GM19438 (cell line): ENCODE measurements around the gene GDF15.
A peak's percentile ranks its signal among the peaks of the same experiment; 100 is the strongest.
"Not testable (repeated sequence)": the region's sequence is repeated elsewhere in the genome, so short reads cannot be mapped to it uniquely, and the experiment has no call there.

Source experiments
- ATAC-seq: cut with Tn5 transposase; IDR thresholded peaks from one replicate; pipeline ENCODE4 v1.9.1; 2021; ENCODE audit warnings: low read depth; ENCODE audit not compliant: unreplicated experiment

The GDF15 gene

GRCh38 chr19:18390065-18390907 is 4.3 kb downstream of the GDF15 start:
- no peak for ATAC-seq

GRCh38 chr19:18391509-18392075 is 5.6 kb downstream of the GDF15 start:
- ATAC-seq, result no peak

DNA sequence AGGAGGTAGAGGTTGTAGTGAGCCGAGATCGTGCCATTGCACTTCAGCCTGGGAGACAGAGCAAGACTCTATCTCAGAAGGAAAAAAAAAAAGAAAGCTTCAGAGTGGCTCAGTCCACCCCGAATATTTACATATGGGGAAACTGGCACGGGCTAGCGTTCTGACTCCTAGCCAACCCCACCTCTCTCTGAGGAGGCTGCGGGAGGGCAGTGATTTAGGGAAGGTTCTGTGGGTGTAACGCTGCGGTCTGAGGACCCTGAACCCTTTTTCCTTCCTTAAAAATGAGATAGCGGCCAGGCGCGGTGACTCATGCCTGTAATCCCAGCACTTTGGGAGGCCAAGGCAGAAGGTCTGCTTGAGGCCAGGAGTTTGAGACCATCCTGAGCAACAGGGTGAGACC is 6.5 kb downstream of the GDF15 start:
- ATAC-seq, result no peak

DNA sequence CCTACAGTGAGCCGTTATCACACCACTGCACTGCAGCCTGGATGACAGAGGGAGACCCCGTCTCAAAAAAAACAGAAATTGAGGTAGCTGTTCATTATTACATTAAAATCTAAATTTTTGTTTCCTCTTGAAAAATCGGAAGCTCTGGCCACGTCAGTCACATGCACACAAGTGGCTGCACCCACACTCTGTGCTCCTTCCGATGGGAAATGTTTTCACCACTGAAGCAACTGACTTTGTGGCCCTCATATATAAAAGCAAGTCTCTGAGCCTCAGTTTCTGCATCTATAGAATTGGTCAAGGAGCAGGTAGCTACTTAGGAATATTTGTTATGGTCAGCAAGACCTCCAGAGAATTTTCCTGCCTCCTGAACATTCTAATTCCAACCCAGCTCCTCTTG is 7.0 kb downstream of the GDF15 start:
- no peak for ATAC-seq

DNA sequence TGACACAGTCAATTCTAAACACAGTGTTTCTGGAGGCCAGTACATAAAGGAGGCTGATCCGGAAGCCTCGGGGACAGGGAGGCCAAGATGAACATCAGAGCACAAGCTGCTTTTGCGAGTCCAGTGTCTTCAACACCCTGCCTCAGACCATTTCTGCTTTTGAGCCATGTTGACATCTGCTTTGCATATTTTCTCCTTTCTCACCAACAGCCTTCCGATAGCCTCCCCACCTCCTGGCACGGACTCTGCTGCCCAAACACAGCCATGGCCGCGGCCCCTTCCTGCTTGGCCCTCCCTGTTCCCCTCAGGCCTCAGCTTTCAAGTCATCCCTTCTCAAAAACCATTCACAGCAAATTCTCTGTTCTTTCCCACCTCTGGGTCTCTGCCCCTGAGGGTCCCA is 7.9 kb downstream of the GDF15 start:
- ATAC-seq, result no peak

DNA sequence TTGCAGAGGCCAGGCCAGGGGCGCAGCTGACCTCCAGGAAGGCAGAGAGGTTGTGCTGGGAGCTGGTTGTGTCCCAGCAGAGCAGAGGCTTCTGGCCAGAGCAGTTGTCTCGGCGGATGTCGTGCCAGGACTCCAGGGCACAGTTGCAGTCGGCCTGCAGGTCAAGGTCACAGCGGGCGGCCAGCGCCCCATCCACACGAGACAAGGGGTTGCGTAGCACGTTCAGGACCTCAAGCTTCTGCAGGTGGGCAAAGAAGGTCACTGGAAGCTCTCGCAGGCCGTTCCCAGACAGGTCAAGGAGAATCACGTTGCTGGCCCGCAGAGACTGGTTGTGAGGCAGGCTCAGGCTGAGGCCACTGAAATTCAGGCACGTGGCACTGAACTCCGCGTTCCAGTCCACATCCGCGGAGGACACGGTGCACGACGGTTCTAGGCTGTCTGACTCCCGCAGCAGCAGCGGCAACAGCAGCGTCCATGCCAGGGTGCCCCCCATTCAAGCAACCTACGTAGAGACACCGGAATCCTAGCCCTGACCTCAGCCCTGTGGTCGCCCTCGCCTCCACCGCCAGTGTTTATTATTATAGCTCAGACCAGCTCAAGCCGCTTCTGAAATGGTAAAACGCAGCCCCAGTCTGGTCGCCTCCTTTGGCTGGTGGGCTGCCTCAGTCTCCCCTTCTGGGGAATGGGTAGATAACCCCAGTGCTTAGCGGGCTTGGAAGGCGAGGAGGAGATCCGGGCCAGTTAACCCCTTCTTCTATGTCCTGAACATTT is 10.7 kb downstream of the GDF15 start:
- no peak for ATAC-seq

DNA sequence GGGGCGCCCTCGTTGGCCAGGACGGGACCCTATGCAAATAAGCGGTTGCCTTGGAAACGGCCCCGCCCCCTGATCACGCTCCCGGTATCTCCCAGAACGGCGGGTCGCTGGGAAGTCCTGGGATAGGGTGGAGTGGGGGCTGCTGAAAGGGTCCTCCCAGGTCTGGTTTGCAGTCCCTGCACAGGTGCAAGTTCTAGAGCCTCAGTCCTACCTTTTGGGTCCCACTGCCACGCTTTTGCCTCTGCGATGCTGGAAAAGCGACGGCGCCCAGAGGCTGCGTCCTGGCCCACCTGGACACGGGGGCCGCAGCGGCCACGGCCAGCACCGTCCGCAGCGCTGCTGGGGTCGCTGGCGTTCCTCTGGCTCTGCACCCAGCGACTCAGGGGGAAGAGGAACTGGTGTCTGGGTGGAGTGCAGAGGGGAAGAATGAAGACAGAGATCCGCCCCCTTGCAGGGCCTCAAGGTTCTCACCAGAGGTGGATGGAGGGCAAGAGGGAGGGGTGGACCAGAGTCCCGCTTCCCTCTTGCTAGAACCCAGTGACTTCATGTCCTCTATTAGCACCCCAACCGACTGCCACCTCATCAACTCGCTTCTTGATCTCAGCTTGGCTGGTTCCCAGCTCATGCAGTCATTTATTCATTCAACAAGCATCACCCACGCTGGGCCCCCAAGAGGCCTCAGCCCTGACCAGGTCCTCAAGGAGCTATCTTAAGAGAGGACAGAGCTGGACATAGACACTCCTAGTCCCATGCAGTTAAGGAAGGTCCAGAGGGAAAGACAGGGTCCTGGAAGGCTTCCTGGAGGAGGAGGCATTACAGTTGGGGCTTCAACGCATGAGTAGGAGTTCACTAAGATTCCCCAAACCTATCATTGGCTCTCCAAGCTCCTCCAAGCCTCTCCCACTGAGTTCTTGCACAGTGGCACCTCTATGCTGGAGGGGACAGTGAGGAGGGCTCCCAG is 11.6 kb downstream of the GDF15 start, which contains the start of gene LRRC25:
Gene LRRC25 (minus strand): TSS at position 381 of the 961 bp plus-strand sequence. CDS start 659 bp downstream, outside the sequence.
- ATAC-seq, result no peak

DNA sequence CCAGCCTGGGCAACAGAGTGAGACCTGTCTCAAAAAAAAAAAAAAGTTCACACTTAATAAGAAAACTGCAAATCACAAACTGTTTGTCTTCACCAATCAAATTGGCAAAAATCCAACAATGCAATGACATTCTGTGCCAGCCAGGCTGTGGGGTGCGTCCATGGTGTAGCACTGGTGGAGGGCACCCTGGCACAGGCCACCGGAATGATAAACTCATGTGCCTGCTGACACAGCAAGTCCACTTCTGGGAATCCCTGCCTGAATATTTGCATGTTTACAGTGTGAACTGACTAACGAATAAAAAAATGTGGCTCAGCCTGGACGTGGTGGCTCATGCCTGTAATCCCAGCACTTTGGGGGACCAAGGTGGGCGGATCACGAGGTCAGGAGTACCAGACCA is 13.1 kb downstream of the GDF15 start:
- no peak for ATAC-seq

GRCh38 chr19:18401580-18402112 is 15.7 kb downstream of the GDF15 start:
- no peak for ATAC-seq

GRCh38 chr19:18402455-18403248 is 16.7 kb downstream of the GDF15 start:
- ATAC-seq, result not testable (repeated sequence)

DNA sequence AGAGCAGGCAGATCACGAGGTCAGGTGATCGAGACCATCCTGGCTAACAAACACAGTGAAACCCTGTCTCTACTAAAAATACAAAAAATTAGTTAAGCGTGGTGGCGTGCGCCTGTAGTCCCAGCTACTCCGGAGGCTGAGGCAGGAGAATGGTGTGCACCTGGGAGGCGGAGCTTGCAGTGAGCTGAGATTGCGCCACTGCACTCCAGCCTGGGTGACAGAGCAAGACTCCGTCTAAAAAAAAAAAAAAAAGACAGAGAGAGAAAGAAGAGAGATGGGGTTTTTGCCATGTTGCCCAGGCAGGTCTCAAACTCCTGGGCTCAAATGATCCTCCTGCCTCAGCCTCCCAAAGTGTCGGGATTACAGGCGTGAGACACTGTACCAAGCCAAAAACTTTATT is 19.8 kb downstream of the GDF15 start:
- not testable (repeated sequence) for ATAC-seq

DNA sequence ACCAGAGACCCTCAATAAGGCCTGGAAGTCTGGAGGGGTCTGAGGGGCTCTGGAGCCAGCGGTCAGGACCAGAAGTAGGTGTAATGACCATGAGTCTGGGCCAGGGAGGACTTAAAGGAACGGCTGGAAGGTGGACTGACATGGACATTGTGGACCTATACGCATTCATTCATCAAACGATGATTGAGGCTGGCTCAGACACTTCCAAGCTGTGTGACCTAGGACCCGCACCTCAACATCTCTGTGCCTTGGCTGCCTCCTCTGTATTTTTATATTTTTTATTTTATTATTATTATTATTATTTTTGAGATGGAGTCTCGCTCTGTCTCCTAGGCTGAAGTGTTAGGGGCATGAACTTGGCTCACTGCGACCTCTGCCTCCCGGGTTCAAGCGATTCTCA is 20.8 kb downstream of the GDF15 start:
- ATAC-seq, result no peak

DNA sequence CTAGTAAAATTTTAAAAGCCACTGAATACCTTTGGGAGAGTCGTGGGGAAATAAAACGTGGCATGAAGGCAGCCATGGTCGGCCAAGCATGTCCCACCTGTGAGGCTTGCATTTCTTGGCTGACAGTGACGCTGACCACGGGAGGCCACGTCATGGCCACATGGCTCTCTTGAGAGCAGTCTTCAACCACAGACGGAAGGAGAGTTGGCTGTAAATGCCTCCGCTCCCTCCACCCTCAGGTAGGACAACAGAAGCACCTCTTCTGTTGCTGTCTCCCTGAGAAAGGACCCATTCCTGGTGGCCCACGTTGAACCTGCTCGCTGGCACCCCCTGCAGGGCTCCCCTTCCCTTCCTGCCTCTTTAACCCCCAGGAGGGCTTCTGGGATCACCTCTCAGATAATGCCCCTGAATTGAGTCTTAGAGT is 22.1 kb downstream of the GDF15 start:
- peak; percentile 77 for ATAC-seq

- no peak for ATAC-seq
Observed at GRCh38 chr19:18412610-18413239, 26.8 kb downstream of the GDF15 start.

GRCh38 chr19:18414504-18415177 is 28.7 kb downstream of the GDF15 start:
- ATAC-seq, result no peak

DNA sequence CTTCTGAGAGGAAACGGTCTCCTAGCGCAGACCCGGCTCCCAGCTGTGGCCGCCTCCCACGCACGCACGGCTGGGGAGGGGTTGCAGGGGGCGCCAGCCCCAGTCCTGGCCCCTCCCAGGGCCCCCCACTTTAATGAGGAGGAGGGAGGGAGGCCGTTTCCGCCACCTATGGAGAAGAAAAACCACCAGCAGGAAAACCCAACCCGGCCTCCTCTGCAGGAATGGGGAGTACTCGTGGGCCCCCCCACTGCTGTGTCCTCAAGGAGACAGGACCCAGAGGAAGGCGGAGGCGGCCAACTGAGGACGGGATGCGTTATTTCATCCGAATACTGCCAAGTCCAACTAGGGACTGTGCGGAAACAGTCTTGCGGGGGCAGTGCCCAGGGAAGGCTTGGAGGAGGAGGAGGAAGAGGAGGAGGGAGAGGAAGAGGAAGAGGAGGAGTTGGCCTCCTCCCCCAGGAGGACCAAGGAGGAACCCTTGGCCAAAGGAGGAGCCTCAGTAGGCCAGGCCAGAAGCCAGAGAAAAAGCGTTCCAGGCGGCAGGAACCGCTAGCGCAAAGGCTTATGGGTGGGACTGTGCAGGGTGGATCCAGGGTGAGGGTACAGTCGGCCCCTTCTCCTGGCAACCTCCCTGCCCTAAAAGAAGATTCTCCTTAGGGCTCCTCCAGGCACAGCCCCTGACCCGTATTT is 29.4 kb downstream of the GDF15 start:
- no peak for ATAC-seq

DNA sequence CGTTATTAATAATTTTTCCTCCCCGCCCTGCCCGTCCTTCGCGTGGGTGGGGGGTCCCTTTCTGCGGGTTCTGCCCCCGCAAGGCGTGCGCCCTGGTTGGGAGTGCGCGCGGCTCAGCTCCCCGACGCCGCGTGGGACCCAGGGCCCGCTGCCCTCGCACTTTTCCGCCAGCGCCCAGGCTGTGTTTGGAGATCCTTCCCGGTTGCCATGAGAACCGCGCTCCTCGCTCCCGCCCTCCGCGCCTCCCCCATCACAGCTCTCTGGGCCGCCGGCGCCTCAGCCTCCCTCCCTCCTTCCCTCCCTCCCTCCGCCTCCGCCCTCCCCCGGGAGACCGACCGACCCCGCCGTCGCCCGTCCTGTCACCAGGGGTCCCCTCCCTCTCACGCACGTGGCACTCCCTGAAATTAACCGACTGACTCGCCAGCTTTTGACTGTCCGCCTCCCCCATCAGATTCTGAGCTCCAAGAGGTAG is 30.9 kb downstream of the GDF15 start:
- no peak for ATAC-seq
